K562 (cell line): Measurements from ENCODE around the gene BLVRA. TPM values are rescaled to one million over a fixed set of nuclear protein-coding genes. Genes with fewer than 3 reads are reported as not detected.

Experiments
- FOSL1 ChIP-seq: fragments of 200-800 bp; sonication (Bioruptor generic); conservative IDR thresholded peaks from 2 replicates; pipeline ENCODE4 v1.6.1; 2016; ENCODE audit warnings: missing genetic modification characterization, missing compliant biosample characterization
- FUS ChIP-seq: fragments of 200-400 bp; formaldehyde crosslinking; optimal IDR thresholded peaks from 2 replicates; pipeline ENCODE3; 2017; ENCODE audit warnings: low read depth, low read length
- MAZ ChIP-seq, 2 experiments: fragments of 450-650 bp in 1 of 2; sonication (generic) in 1 of 2; formaldehyde crosslinking; IDR thresholded peaks in 1 of 2; conservative IDR thresholded peaks in 1 of 2; 2 replicates each; pipeline versions ENCODE4 v1.4.0 to v1.5.0; 2020; ENCODE audit warnings: mild to moderate bottlenecking in 1 of 2, missing genetic modification reagents in 1 of 2
- TEAD1 ChIP-seq, 2 experiments: fragments of 450-650 bp in 1 of 2; sonication (generic) in 1 of 2; formaldehyde crosslinking; IDR thresholded peaks; 2 replicates each; pipeline versions ENCODE4 v1.4.0 to v1.8.0; 2020 to 2022; ENCODE audit warnings: mild to moderate bottlenecking in 2 of 2, missing genetic modification reagents in 1 of 2
- ZBED1 ChIP-seq: IDR thresholded peaks from 2 replicates; pipeline ENCODE4 v1.6.1; 2014
- ZNF23 ChIP-seq: fragments of 250-450 bp; sonication (Bioruptor Pico); IDR thresholded peaks from 2 replicates; pipeline ENCODE4 v1.4.0; 2020; ENCODE audit warnings: mild to moderate bottlenecking
- ZNF507 ChIP-seq: conservative IDR thresholded peaks from 2 replicates; pipeline ENCODE4 v1.6.1; 2017; ENCODE audit warnings: missing genetic modification characterization, missing compliant biosample characterization
- polyA plus RNA-seq, 8 experiments: library from polyadenylated mRNA; depleted of rRNA in 4 of 8; stranded (reverse) in 5 of 8; unstranded in 3 of 8; fragments of >200 nt; fragmentation: Nextera tagmentation in 2 of 8; fragmentation: Illumina TruSeq in 1 of 8; extraction: Ambion mirVana in 2 of 8; extraction: Trizol in 1 of 8; gene quantifications; 2 replicates each; pipeline versions ENCODE4 v1.2.1 to v1.2.3, GENCODE V29; 2011 to 2014; ENCODE audit warnings: inconsistent platforms in 1 of 8, missing spikeins in 1 of 8
- total RNA-seq, 7 experiments: library from RNA; depleted of rRNA in 6 of 7; stranded (reverse); fragments of >200 nt in 6 of 7; fragmentation: Illumina TruSeq in 2 of 7; extraction: Trizol in 2 of 7; gene quantifications; 2 replicates each; pipeline versions ENCODE4 v1.2.1 to v1.2.3, GENCODE V29; 2011 to 2021; ENCODE audit warnings: low replicate concordance in 1 of 7
- TF ChIP-seq, protein P1 (sequence below): sonication (generic); formaldehyde crosslinking; IDR thresholded peaks from 2 replicates; pipeline ENCODE4 v1.8.1; 2023; ENCODE audit warnings: missing genetic modification reagents, mild to moderate bottlenecking, borderline replicate concordance
- TF ChIP-seq, protein P2 (sequence below): sonication (generic); IDR thresholded peaks from 2 replicates; pipeline ENCODE4 v1.6.1; 2016

The BLVRA gene
- total and polyA plus RNA-seq, 9 of the 15 experiments (the other 6 are each of a cell fraction or from before 2014, with no cell fraction given) = 48.5 to 147 (median 61.5) TPM

DNA sequence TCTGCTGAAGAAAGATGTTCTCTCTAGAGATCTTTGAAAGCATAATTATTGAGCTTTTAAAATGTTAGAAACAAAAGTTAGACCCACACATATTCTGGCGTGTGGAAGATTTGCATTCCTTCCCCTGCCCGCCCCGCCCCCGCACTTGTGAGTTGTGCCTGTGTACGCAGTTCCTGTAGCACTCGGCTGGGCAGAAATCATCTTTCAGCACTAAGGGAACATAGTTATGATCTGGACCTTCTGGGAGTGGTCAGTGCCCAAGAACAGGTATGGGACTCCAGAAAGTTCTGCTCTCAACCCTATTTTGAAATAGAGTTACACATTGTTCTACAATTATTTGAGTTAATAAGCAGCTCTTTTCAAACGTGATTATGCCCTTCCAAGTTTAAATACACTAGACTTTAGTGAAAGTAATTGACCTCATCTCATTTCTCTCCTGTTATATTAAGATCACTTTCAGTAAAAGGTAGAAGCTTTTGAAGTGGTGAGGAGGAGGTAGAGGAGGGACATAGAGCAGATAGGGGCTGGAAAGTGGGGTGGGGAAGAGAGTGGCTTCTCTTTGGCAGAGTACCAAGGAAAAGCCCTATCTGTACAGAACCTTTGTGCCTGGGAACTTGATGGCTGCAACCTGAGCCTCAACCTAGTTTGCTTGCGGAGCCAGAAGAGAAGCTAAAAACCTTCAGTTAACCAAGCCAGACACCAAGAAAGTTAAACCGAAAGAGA, 5.7 kb downstream of the BLVRA start (continued):
- TF ChIP-seq, protein P1, sequence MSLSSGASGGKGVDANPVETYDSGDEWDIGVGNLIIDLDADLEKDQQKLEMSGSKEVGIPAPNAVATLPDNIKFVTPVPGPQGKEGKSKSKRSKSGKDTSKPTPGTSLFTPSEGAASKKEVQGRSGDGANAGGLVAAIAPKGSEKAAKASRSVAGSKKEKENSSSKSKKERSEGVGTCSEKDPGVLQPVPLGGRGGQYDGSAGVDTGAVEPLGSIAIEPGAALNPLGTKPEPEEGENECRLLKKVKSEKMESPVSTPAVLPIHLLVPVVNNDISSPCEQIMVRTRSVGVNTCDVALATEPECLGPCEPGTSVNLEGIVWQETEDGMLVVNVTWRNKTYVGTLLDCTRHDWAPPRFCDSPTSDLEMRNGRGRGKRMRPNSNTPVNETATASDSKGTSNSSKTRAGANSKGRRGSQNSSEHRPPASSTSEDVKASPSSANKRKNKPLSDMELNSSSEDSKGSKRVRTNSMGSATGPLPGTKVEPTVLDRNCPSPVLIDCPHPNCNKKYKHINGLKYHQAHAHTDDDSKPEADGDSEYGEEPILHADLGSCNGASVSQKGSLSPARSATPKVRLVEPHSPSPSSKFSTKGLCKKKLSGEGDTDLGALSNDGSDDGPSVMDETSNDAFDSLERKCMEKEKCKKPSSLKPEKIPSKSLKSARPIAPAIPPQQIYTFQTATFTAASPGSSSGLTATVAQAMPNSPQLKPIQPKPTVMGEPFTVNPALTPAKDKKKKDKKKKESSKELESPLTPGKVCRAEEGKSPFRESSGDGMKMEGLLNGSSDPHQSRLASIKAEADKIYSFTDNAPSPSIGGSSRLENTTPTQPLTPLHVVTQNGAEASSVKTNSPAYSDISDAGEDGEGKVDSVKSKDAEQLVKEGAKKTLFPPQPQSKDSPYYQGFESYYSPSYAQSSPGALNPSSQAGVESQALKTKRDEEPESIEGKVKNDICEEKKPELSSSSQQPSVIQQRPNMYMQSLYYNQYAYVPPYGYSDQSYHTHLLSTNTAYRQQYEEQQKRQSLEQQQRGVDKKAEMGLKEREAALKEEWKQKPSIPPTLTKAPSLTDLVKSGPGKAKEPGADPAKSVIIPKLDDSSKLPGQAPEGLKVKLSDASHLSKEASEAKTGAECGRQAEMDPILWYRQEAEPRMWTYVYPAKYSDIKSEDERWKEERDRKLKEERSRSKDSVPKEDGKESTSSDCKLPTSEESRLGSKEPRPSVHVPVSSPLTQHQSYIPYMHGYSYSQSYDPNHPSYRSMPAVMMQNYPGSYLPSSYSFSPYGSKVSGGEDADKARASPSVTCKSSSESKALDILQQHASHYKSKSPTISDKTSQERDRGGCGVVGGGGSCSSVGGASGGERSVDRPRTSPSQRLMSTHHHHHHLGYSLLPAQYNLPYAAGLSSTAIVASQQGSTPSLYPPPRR = no peak
- TF ChIP-seq TEAD1 (CRISPR knock-in tag; IDR thresholded peaks at IDR 0.05) (0 out of 4 replicates have a peak, but pooled peaks of 1 of the 2 experiments have one; percentile 23), MAZ (CRISPR knock-in tag; conservative IDR thresholded peaks at IDR 0.05 in 1 of 2, IDR thresholded peaks at IDR 0.05 in 1 of 2) (0 out of 4 replicates have a peak, but pooled peaks of 1 of the 2 experiments have one; percentile 15), ZNF23 (CRISPR knock-in tag) (no peak), FOSL1 (tag) (no peak), FUS (no peak), ZNF507 (tag) (no peak), ZBED1 (no peak)
- TF ChIP-seq, protein P2, sequence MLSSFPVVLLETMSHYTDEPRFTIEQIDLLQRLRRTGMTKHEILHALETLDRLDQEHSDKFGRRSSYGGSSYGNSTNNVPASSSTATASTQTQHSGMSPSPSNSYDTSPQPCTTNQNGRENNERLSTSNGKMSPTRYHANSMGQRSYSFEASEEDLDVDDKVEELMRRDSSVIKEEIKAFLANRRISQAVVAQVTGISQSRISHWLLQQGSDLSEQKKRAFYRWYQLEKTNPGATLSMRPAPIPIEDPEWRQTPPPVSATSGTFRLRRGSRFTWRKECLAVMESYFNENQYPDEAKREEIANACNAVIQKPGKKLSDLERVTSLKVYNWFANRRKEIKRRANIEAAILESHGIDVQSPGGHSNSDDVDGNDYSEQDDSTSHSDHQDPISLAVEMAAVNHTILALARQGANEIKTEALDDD = peak; percentile 83
